PC-9 (cell line): ENCODE data around the gene PRTG. TPM values are rescaled to one million over a fixed set of nuclear protein-coding genes. Genes with fewer than 3 reads are reported as not detected.
"Not testable (repeated sequence)": the region's sequence is repeated elsewhere in the genome, so short reads cannot be mapped to it uniquely, and the experiment has no call there.

ENCODE experiments used
- BruUV-seq: library from RNA; stranded (reverse); fragments of 400-500 nt; replicated peaks from 2 replicates; lab custom pipeline; 2021; lab: Mats Ljungman, UMichigan
- CTCF ChIA-PET: fragments of 300-600 bp; sonication (Branson Sonifier 250); formaldehyde crosslinking; loops from one replicate; lab custom pipeline; 2022; ENCODE audit warnings: antibody characterized with exemption; lab: Charles Lee
- POLR2A ChIA-PET: fragments of 300-600 bp; sonication (Branson Sonifier 250); formaldehyde crosslinking; loops from one replicate; lab custom pipeline; 2022; ENCODE audit warnings: antibody characterized with exemption; ENCODE audit not compliant: unreplicated experiment; lab: Charles Lee
- DNase-seq, 2 experiments: peaks; one replicate each; pipeline versions ENCODE4 v3.0.0 to v3.0.0-alpha.2; 2015 to 2022; ENCODE audit warnings: mixed read lengths in 1 of 2
- H2AFZ ChIP-seq: fragments of 200-600 bp; sonication (generic); 2 replicates; pipeline ENCODE4 v1.8.1; 2017; ENCODE audit warnings: antibody characterized with exemption
- H3F3A ChIP-seq: fragments of 200-600 bp; sonication (generic); 2 replicates; pipeline ENCODE4 v1.8.1; 2017; ENCODE audit warnings: antibody characterized with exemption, mild to moderate bottlenecking, low read depth; ENCODE audit not compliant: insufficient read depth
- H3K27ac ChIP-seq: fragments of 200-600 bp; sonication (generic); 2 replicates; pipeline ENCODE4 v1.6.1; 2016; ENCODE audit warnings: mixed run types
- H3K27me3 ChIP-seq: fragments of 200-600 bp; sonication (generic); 2 replicates; pipeline ENCODE4 v1.6.1; 2016; ENCODE audit warnings: low read depth, mixed run types; ENCODE audit not compliant: insufficient read depth
- H3K36me3 ChIP-seq: fragments of 200-600 bp; sonication (generic); 2 replicates; pipeline ENCODE4 v1.6.1; 2016; ENCODE audit warnings: low read depth, mixed run types
- H3K4me1 ChIP-seq: fragments of 200-600 bp; sonication (generic); replicated peaks from 2 replicates; pipeline ENCODE4 v1.6.1; 2016; ENCODE audit warnings: mixed run types; ENCODE audit not compliant: insufficient read depth
- H3K4me2 ChIP-seq: fragments of 200-600 bp; sonication (generic); 2 replicates; pipeline ENCODE4 v1.6.1; 2017; ENCODE audit warnings: mixed run types
- H3K4me3 ChIP-seq: fragments of 200-600 bp; sonication (generic); 2 replicates; pipeline ENCODE4 v1.6.1; 2016; ENCODE audit warnings: mixed run types
- H3K79me2 ChIP-seq: fragments of 200-600 bp; sonication (generic); 2 replicates; pipeline ENCODE4 v1.6.1; 2017; ENCODE audit warnings: low read depth, mixed run types
- H3K9me2 ChIP-seq: fragments of 200-600 bp; sonication (generic); 2 replicates; pipeline ENCODE4 v1.8.1; 2017; ENCODE audit warnings: mild to moderate bottlenecking; ENCODE audit not compliant: insufficient read depth
- H3K9me3 ChIP-seq: fragments of 200-600 bp; sonication (generic); 2 replicates; pipeline ENCODE4 v1.8.1; 2016; ENCODE audit warnings: low read depth; ENCODE audit not compliant: insufficient read depth
- H4K20me1 ChIP-seq: fragments of 200-600 bp; sonication (generic); 2 replicates; pipeline ENCODE4 v1.8.1; 2017; ENCODE audit not compliant: insufficient read depth
- EZH2 ChIP-seq: fragments of 200-600 bp; sonication (generic); IDR thresholded peaks from 2 replicates; pipeline ENCODE4 v1.8.0; 2017; ENCODE audit warnings: antibody characterized with exemption, low read depth
- intact Hi-C: fragments of 100-400 bp; cut with micrococcal nuclease; formaldehyde crosslinking; loops from one replicate; pipeline ENCODE4 v1.10.0; 2022; ENCODE audit not compliant: unreplicated experiment
- total RNA-seq: library from RNA; stranded (reverse); gene quantifications from 2 replicates; pipeline ENCODE4 v1.2.3, GENCODE V29; 2021
- TF ChIP-seq, protein P1 (sequence below): fragments of 200-600 bp; sonication (generic); conservative IDR thresholded peaks from 2 replicates; pipeline ENCODE4 v1.6.1; 2017; ENCODE audit warnings: mixed run types, antibody characterized with exemption, mild to moderate bottlenecking, moderate library complexity

PRTG gene
- total RNA-seq, 1 experiment from 2014 or later, result 11.4 TPM

DNA sequence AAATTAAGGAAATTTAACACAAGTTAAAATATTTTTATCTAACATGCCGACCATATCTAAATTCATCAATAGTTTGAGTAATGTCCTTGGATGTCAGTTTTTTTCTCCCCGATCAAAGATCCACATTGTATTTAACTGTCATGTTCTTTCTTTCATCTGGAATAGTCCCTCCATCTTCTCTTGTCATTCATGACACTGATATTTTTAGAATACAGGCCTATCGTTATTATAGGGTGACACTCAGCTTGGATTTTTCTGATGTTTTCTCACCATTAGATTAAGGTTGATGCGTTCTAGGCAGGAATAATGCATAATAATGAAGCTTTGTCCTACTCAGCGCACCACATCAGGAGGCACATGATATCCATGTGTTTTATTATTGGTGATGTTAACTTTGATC lies 141.6 kb downstream of the PRTG start:
- Histone ChIP-seq H3K79me2 (no peaks in the 10 kb centered on the region), H2AFZ (no peak overlapping the region), H3F3A (no peaks in the 10 kb centered on the region), H4K20me1 (no peaks in the 10 kb centered on the region), H3K4me2 (no peak overlapping the region), H3K9me3 (no peaks in the 10 kb centered on the region), H3K9me2 (no peaks in the 10 kb centered on the region), H3K36me3 (no peaks in the 10 kb centered on the region), H3K27me3 (no peaks in the 10 kb centered on the region), H3K4me1 (no peaks in the 10 kb centered on the region), H3K4me3 (no peak overlapping the region), H3K27ac (no peak overlapping the region)
- no peak for TF ChIP-seq EZH2
- TF ChIP-seq, protein P1, sequence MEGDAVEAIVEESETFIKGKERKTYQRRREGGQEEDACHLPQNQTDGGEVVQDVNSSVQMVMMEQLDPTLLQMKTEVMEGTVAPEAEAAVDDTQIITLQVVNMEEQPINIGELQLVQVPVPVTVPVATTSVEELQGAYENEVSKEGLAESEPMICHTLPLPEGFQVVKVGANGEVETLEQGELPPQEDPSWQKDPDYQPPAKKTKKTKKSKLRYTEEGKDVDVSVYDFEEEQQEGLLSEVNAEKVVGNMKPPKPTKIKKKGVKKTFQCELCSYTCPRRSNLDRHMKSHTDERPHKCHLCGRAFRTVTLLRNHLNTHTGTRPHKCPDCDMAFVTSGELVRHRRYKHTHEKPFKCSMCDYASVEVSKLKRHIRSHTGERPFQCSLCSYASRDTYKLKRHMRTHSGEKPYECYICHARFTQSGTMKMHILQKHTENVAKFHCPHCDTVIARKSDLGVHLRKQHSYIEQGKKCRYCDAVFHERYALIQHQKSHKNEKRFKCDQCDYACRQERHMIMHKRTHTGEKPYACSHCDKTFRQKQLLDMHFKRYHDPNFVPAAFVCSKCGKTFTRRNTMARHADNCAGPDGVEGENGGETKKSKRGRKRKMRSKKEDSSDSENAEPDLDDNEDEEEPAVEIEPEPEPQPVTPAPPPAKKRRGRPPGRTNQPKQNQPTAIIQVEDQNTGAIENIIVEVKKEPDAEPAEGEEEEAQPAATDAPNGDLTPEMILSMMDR, result no peak
- intact Hi-C loops, result no loop called here
- BruUV-seq, result no TSS peak
- POLR2A ChIA-PET, result no interaction called here
- DNase-seq, result no peak
- CTCF ChIA-PET, result no interaction called here

DNA sequence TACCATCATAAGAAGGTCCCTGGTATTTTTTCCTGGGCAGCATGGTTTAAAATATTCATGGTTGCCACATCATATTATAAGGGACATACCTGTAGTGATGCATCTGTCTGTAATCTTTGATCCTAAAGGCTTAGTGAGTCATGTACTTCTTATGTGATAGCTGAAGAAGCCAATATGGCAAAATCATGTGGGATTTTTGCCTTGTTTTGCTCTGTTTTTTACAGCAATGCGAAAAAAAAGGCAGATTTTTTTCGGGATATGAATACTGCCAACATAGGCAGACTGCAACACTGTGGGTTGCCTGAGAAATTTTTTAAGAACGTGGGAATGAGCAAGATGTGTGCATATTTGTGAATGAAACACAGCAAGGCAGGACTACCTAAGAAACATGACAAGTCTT lies 143.5 kb downstream of the PRTG start:
- TF ChIP-seq, protein P1, result no peak
- TF ChIP-seq EZH2, result no peak
- H3K27ac ChIP-seq, result no peak overlapping the region
- no peaks in the 10 kb centered on the region for H3K4me1 ChIP-seq
- intact Hi-C loops, result no loop called here
- H3K79me2 ChIP-seq, result no peaks in the 10 kb centered on the region
- POLR2A ChIA-PET, result no interaction called here
- no peaks in the 10 kb centered on the region for H3K9me2 ChIP-seq
- CTCF ChIA-PET, result no interaction called here
- H2AFZ ChIP-seq, result no peak overlapping the region
- H3K27me3 ChIP-seq, result no peaks in the 10 kb centered on the region
- H3K36me3 ChIP-seq, result no peaks in the 10 kb centered on the region
- no peaks in the 10 kb centered on the region for H4K20me1 ChIP-seq
- no peak overlapping the region for H3K4me2 ChIP-seq
- no TSS peak for BruUV-seq
- H3F3A ChIP-seq, result no peaks in the 10 kb centered on the region
- no peak overlapping the region for H3K4me3 ChIP-seq
- DNase-seq, result no peak
- H3K9me3 ChIP-seq, result no peaks in the 10 kb centered on the region

DNA sequence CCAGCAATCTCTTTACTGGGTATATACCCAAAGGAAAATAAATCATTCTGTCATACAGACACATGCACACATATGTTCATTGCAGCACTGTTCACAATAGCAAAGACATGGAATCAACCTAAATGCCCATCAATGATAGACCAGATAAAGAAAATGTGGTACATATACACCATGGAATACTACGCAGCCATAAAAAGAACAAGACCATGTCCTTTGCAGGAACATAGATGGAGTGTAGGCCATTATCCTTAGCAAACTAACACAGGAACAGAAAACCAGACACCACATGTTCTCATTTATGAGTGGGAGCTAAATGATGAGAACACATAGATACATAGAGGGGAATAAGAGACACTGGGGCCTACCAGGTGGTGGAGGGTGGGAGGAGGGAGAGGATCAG lies 149.9 kb downstream of the PRTG start:
- H3K4me3 ChIP-seq, H3K9me2 ChIP-seq, intact Hi-C loops: not testable (repeated sequence)

DNA sequence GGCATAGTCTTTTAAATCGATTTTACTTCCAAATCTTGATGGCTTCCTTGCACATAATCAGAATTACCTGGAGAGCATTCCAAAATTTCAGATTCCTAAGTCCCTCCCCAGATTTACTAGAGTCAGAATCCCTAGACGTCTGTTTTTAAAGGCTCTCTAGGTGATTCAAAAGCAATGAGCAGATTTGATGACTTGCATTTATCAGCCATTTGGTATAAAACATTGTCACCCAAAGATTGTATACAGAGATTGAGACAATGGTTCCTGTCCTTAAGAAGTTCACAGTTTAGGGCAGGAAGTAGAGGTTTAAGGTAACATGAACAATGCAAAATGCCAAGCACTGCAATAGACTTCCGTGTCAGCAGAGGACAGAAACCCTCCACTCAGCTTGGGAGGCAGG lies 152.2 kb downstream of the PRTG start:
- peaks cover 8% of the 10 kb centered on the region for H3K4me1 ChIP-seq
- BruUV-seq, result no TSS peak
- H3K36me3 ChIP-seq, result no peaks in the 10 kb centered on the region
- no peaks in the 10 kb centered on the region for H3F3A ChIP-seq
- H4K20me1 ChIP-seq, result no peaks in the 10 kb centered on the region
- no peak overlapping the region for H3K27ac ChIP-seq
- no peak for DNase-seq
- no peaks in the 10 kb centered on the region for H3K79me2 ChIP-seq
- H3K9me2 ChIP-seq, result no peaks in the 10 kb centered on the region
- H3K4me3 ChIP-seq, result no peak overlapping the region
- H2AFZ ChIP-seq, result no peak overlapping the region
- intact Hi-C loops, result no loop called here
- TF ChIP-seq, protein P1, result no peak
- no peak for TF ChIP-seq EZH2
- CTCF ChIA-PET, result interaction anchor here (0.7 kb wide), 1 partner anchor 225 kb away, joined by 7 read pairs; no protein-coding TSS in a partner anchor
- POLR2A ChIA-PET, result no interaction called here
- H3K4me2 ChIP-seq, result no peak overlapping the region
- no peaks in the 10 kb centered on the region for H3K9me3 ChIP-seq
- no peaks in the 10 kb centered on the region for H3K27me3 ChIP-seq

More for the DNA sequence above, 149.9 kb downstream of the PRTG start:
- H3K9me3 ChIP-seq, CTCF ChIA-PET, H3K4me2 ChIP-seq, H3K36me3 ChIP-seq, H3K27me3 ChIP-seq, H4K20me1 ChIP-seq, H3K79me2 ChIP-seq, DNase-seq, BruUV-seq, H3F3A ChIP-seq, H3K4me1 ChIP-seq, H2AFZ ChIP-seq, H3K27ac ChIP-seq: not testable (repeated sequence)
- POLR2A ChIA-PET, result interaction anchor here (0.6 kb wide), 1 partner anchor 32 kb away, joined by 3 read pairs; no protein-coding TSS in a partner anchor
